SK-N-SH (cell line): ENCODE results near the gene ANKRD65. TPM values are rescaled to one million over a fixed set of nuclear protein-coding genes. Genes with fewer than 3 reads are reported as not detected.
A peak's percentile ranks its signal among the peaks of the same experiment; 100 is the strongest.

Source experiments
- CTCF ChIA-PET: fragments of 300-600, 350-600 bp; formaldehyde crosslinking; extraction: SDS; loops from one replicate; lab custom pipeline; 2021; lab: Yijun Ruan, JAX
- POLR2A ChIA-PET: fragments of 350-600 bp; sonication (Branson Sonifier 250); formaldehyde crosslinking; extraction: SDS; loops from one replicate; lab custom pipeline; 2020; ENCODE audit warnings: antibody characterized with exemption, inconsistent platforms; lab: Yijun Ruan, JAX
- DNase-seq: peaks from one replicate; pipeline ENCODE4 v3.0.0; 2012
- H2AFZ ChIP-seq: fragments of 200-600 bp; sonication (generic); 2 replicates; pipeline ENCODE4 v1.8.1; 2016; ENCODE audit warnings: antibody characterized with exemption, mild to moderate bottlenecking, low read depth
- H3F3A ChIP-seq: fragments of 200-600 bp; sonication (generic); replicated peaks from 2 replicates; pipeline ENCODE3; 2016; ENCODE audit warnings: antibody characterized with exemption, mild to moderate bottlenecking; ENCODE audit not compliant: insufficient read depth
- H3K27ac ChIP-seq, 2 experiments: fragments of 200-500 bp in 1 of 2; fragments of 200-600 bp in 1 of 2; sonication (Bioruptor generic) in 1 of 2; sonication (generic), shearing (Covaris generic) in 1 of 2; 2 replicates each; pipeline versions ENCODE4 v1.5.1 to v1.6.1; 2014 to 2016; ENCODE audit warnings: low read depth in 2 of 2, inconsistent platforms in 1 of 2, low read length in 1 of 2, mild to moderate bottlenecking in 1 of 2, mixed read lengths in 1 of 2
- H3K27me3 ChIP-seq: fragments of 200-600 bp; sonication (generic), shearing (Covaris generic); 2 replicates; pipeline ENCODE4 v1.6.1; 2016; ENCODE audit warnings: mixed run types; ENCODE audit not compliant: insufficient read depth
- H3K36me3 ChIP-seq, 2 experiments: fragments of 200-500 bp in 1 of 2; fragments of 200-600 bp in 1 of 2; sonication (Bioruptor generic) in 1 of 2; sonication (generic) in 1 of 2; replicated peaks in 1 of 2; 2 replicates each; pipeline versions ENCODE3 to v1.5.1; 2014 to 2016; ENCODE audit warnings: low read length in 1 of 2, mild to moderate bottlenecking in 1 of 2; ENCODE audit not compliant: insufficient read depth in 2 of 2, control insufficient read depth in 1 of 2
- H3K4me1 ChIP-seq, 2 experiments: fragments of 200-500 bp in 1 of 2; fragments of 200-600 bp in 1 of 2; sonication (Bioruptor generic) in 1 of 2; sonication (generic), shearing (Covaris generic) in 1 of 2; 2 replicates each; pipeline versions ENCODE4 v1.5.1 to v1.6.1; 2014 to 2016; ENCODE audit warnings: low read depth in 1 of 2, low read length in 1 of 2, mixed run types in 1 of 2; ENCODE audit not compliant: insufficient read depth in 2 of 2, control insufficient read depth in 1 of 2
- H3K4me2 ChIP-seq: fragments of 200-600 bp; sonication (generic), shearing (Covaris generic); 2 replicates; pipeline ENCODE4 v1.6.1; 2017; ENCODE audit warnings: mixed run types
- H3K4me3 ChIP-seq, 2 experiments: fragments of 200-500 bp in 1 of 2; fragments of 200-600 bp in 1 of 2; sonication (Bioruptor generic) in 1 of 2; sonication (generic), shearing (Covaris generic) in 1 of 2; 2 replicates each; pipeline versions ENCODE4 v1.5.1 to v1.8.1; 2014 to 2016; ENCODE audit warnings: low read depth in 2 of 2, inconsistent platforms in 1 of 2, low read length in 1 of 2, mild to moderate bottlenecking in 1 of 2, mixed read lengths in 1 of 2, moderate library complexity in 1 of 2
- H3K79me2 ChIP-seq: fragments of 200-600 bp; sonication (generic); 2 replicates; pipeline ENCODE4 v1.8.1; 2017; ENCODE audit warnings: mild to moderate bottlenecking; ENCODE audit not compliant: insufficient read depth
- H3K9ac ChIP-seq: fragments of 200-600 bp; sonication (generic); 2 replicates; pipeline ENCODE4 v1.6.1; 2017; ENCODE audit warnings: mixed run types
- H3K9me2 ChIP-seq: fragments of 200-600 bp; sonication (generic); 2 replicates; pipeline ENCODE4 v1.6.1; 2017; ENCODE audit warnings: mixed run types
- H3K9me3 ChIP-seq: fragments of 200-600 bp; sonication (generic); 2 replicates; pipeline ENCODE4 v1.6.1; 2017; ENCODE audit warnings: mixed run types, mild to moderate bottlenecking, moderate library complexity
- H4K20me1 ChIP-seq: fragments of 200-600 bp; sonication (generic); 2 replicates; pipeline ENCODE4 v1.6.1; 2017; ENCODE audit warnings: mild to moderate bottlenecking, mixed run types; ENCODE audit not compliant: insufficient read depth
- CHD2 ChIP-seq: fragments of 150-350 bp; IDR thresholded peaks from 2 replicates; pipeline ENCODE4 v1.6.1; 2018; ENCODE audit warnings: low read length; ENCODE audit not compliant: partially characterized antibody
- CTCF ChIP-seq: fragments of 200-600 bp; sonication (generic); IDR thresholded peaks from 2 replicates; pipeline ENCODE4 v1.6.1; 2017; ENCODE audit warnings: antibody characterized with exemption, mild to moderate bottlenecking, moderate library complexity
- EP300 ChIP-seq, 2 experiments: IDR thresholded peaks; 2 replicates each; pipeline versions ENCODE4 v1.4.0 to v1.6.1; 2012; ENCODE audit warnings: borderline replicate concordance in 1 of 2, low read depth in 1 of 2, low read length in 1 of 2
- FOSL2 ChIP-seq: IDR thresholded peaks from 2 replicates; pipeline ENCODE4 v1.4.0; 2012; ENCODE audit warnings: low read depth, mild to moderate bottlenecking, moderate library complexity, borderline replicate concordance
- FOXM1 ChIP-seq: IDR thresholded peaks from 2 replicates; pipeline ENCODE4 v1.4.0; 2012; ENCODE audit warnings: low read depth, mild to moderate bottlenecking
- GATA2 ChIP-seq: sonication (generic); formaldehyde crosslinking; IDR thresholded peaks from 2 replicates; pipeline ENCODE4 v1.5.0; 2020; ENCODE audit warnings: mild to moderate bottlenecking, missing genetic modification reagents
- IRF3 ChIP-seq: fragments of 150-350 bp; IDR thresholded peaks from 2 replicates; pipeline ENCODE4 v1.6.1; 2016; ENCODE audit warnings: mild to moderate bottlenecking, low read depth, low read length
- MEF2A ChIP-seq: IDR thresholded peaks from 2 replicates; pipeline ENCODE4 v1.4.0; 2012; ENCODE audit warnings: low read depth, borderline replicate concordance
- MXI1 ChIP-seq: IDR thresholded peaks from 2 replicates; pipeline ENCODE4 v1.6.1; 2012; ENCODE audit warnings: mild to moderate bottlenecking, low read depth, low read length, improper control_type of control experiment
- NFIC ChIP-seq: IDR thresholded peaks from 2 replicates; pipeline ENCODE4 v1.4.0; 2012; ENCODE audit warnings: borderline replicate concordance
- PBX3 ChIP-seq: IDR thresholded peaks from 2 replicates; pipeline ENCODE4; 2012
- POLR2AphosphoS5 ChIP-seq: IDR thresholded peaks from 2 replicates; pipeline ENCODE4 v1.6.1; 2012; ENCODE audit warnings: low read depth, low read length
- RFX5 ChIP-seq: IDR thresholded peaks from 2 replicates; pipeline ENCODE4 v1.6.1; 2012; ENCODE audit warnings: mild to moderate bottlenecking, improper control_type of control experiment, low read length
- SIN3A ChIP-seq: IDR thresholded peaks from 2 replicates; pipeline ENCODE4 v1.6.1; 2012; ENCODE audit warnings: low read depth, mild to moderate bottlenecking, low read length, moderate library complexity, borderline replicate concordance
- TCF12 ChIP-seq: IDR thresholded peaks from 2 replicates; pipeline ENCODE4 v1.4.0; 2012
- TEAD4 ChIP-seq: IDR thresholded peaks from 2 replicates; pipeline ENCODE4 v1.4.0; 2012; ENCODE audit warnings: mild to moderate bottlenecking, borderline replicate concordance; ENCODE audit not compliant: insufficient read depth
- YY1 ChIP-seq: IDR thresholded peaks from 2 replicates; pipeline ENCODE4 v1.4.0; 2012; ENCODE audit warnings: low read depth, mild to moderate bottlenecking
- WGBS: methylation state at CpG from one replicate; pipeline ENCODE4 v1.1.6; 2017; ENCODE audit warnings: low lambda C conversion rate; 5-methylcytosine and 5-hydroxymethylcytosine counted together
- polyA plus RNA-seq, 3 experiments: library from polyadenylated mRNA; depleted of rRNA; stranded (reverse); fragments of >200 nt; gene quantifications; 2 replicates each; pipeline ENCODE4 v1.2.3, GENCODE V29; 2012

The ANKRD65 gene
- polyA plus RNA-seq, 1 of the 3 experiments (the other 2 are of a cell fraction): 0.07 TPM

- Histone ChIP-seq H2AFZ (no peak overlapping the region), H3K4me3 (no peak overlapping the region), H3K27me3 (no peaks in the 10 kb centered on the region), H3K36me3 (no peaks in the 10 kb centered on the region), H3F3A (peaks cover 3% of the 10 kb centered on the region), H3K9ac (no peak overlapping the region), H3K9me2 (no peaks in the 10 kb centered on the region), H3K4me1 (peaks cover 0 to 28% of the 10 kb centered on the region in 2 experiments; a peak in 1 of 4 replicates), H3K4me2 (no peak overlapping the region), H3K9me3 (no peaks in the 10 kb centered on the region), H3K27ac (no peak overlapping the region; a peak in 1 of 4 replicates), H3K79me2 (no peaks in the 10 kb centered on the region), H4K20me1 (no peaks in the 10 kb centered on the region)
- POLR2A ChIA-PET: interaction anchor here (1.1 kb wide), 1 partner anchor 25 kb away, joined by 3 read pairs; no protein-coding TSS in a partner anchor
- CTCF ChIA-PET: interaction anchor here (2.1 kb wide), 1 partner anchor 8 kb away, joined by 6 read pairs; no protein-coding TSS in a partner anchor
- 86% methylated on average over 15 of the region's 28 CpGs for WGBS
- DNase-seq: peak; percentile 43
- TF ChIP-seq FOSL2 (no peak), POLR2AphosphoS5 (no peak), TCF12 (no peak), NFIC (no peak), IRF3 (no peak), MEF2A (no peak)
These were observed 11.3 kb upstream of the ANKRD65 start for GRCh38 chr1:1432274-1432950.

- DNase-seq: peak; percentile 59
- Histone ChIP-seq H2AFZ (no peak overlapping the region), H4K20me1 (no peaks in the 10 kb centered on the region), H3K9me3 (no peaks in the 10 kb centered on the region), H3K9me2 (no peaks in the 10 kb centered on the region), H3K27ac (no peak overlapping the region; a peak in 1 of 4 replicates), H3K79me2 (no peaks in the 10 kb centered on the region), H3K9ac (no peak overlapping the region), H3F3A (peaks cover 3% of the 10 kb centered on the region), H3K4me1 (peaks cover 0 to 28% of the 10 kb centered on the region in 2 experiments; a peak in 1 of 4 replicates), H3K4me3 (no peak overlapping the region), H3K36me3 (no peaks in the 10 kb centered on the region), H3K27me3 (no peaks in the 10 kb centered on the region), H3K4me2 (no peak overlapping the region)
- CTCF ChIA-PET: interaction anchor here (2.1 kb wide), 1 partner anchor 9 kb away, joined by 6 read pairs; no protein-coding TSS in a partner anchor
- no CpG with 5 or more reads among the region's 5 CpGs for WGBS
- POLR2A ChIA-PET: interaction anchor here (1.1 kb wide), 1 partner anchor 24 kb away, joined by 3 read pairs; no protein-coding TSS in a partner anchor
- TF ChIP-seq MXI1 (no peak), SIN3A (no peak), PBX3 (no peak), NFIC (no peak), CHD2 (no peak), CTCF (no peak), RFX5 (no peak), GATA2 (CRISPR knock-in tag) (no peak), YY1 (no peak), MEF2A (no peak), TEAD4 (no peak), EP300 (IDR thresholded peaks at IDR 0.05; ENCODE audit: borderline replicate concordance in 1 of 2, low read depth in 1 of 2, low read length in 1 of 2) (no peak), IRF3 (no peak), FOXM1 (no peak)
These were observed 10.8 kb upstream of the ANKRD65 start for GRCh38 chr1:1431845-1432273.
